Measurements from ENCODE around the gene IPMK.
"Not testable (repeated sequence)": the region's sequence is repeated elsewhere in the genome, so short reads cannot be mapped to it uniquely, and the experiment has no call there.

The IPMK gene

DNA sequence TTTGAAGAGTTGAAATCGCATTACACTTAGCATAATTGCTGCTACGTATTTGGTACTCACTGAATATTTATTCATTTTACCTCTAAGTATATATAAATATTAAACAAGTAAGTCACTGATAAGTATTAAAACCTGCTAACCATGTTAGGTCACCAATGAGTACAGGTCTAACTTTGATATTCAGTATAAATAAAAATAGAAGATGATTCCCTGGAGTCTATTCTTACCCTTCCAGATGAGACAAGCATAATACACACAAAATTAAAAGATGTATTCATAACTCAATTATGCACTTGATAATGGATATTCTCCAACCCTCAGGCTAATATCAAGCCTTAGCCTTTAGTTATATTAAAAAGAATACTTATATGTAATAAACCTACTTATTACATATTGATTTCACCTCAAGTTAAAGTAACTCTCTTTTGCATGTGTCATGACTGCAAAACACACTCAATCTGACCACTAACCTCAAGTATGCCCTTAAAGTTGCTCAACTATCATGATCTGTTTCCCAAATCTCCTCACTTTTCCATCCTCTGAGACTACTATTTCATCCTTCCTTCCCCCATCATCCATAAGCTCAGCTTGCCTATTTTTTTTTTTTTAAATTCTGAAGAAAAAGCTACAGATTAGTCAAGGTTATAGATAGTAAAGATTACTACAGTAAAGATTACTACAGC lies 46.8 kb downstream of the IPMK start:
- DNase-seq = no peak

DNA sequence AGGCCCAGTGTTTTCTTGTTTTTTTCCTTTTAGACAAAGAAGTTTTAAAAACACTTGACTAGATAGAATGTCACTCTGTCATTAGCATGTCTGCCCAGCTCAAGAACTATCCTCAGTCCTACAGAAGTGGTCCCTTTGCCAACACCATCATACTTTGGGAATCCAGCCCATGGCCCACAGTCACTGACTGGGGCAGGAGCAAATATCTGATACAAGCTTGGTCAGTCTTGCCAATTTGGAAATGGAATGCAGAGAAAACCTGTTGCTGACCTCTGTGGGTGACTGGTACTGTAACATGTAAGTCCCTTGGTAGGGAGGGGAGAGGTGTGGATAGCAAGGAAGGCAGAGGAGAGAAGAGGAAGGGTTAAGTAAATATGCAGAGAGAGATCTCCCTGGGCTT lies 47.8 kb downstream of the IPMK start:
- no peak for DNase-seq

DNA sequence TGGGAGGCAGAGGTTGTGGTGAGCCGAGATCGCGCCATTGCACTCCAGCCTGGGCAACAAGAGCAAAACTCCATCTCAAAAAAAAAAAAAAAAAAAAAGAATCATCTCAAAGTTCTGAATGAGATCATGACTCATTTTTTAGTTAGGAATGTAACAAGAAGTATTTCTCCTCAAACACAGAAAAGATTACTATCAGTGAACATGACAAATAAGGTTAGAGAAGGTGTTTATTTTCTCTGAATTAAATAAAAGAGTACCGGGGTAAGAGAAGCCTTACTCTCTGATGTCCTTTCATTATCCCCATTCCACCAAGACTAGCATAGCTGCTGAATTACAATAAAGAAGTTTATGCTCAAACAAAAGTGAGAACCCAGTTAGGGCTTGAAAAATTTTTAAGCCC lies 50.1 kb downstream of the IPMK start:
- DNase-seq = no peak

DNA sequence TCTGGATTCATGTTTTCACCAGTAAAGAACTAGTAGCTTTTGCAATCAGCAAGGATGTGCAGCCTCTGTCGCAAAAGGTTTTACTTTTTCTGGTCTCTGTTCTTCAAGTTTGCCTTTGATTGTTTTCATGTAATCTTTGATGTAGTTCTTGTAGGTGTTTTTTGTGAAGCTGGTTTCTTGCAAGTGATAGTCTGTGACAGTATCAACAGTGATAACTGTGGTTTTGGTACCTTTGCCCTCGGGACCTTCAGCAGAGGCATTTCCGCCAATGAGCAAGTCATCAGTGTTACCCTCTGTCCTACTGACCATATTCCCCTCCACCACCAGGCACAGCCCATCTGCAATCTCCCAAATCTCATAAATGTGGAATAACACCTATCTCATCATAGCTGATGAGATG lies 55.1 kb downstream of the IPMK start:
- DNase-seq = no peak

DNA sequence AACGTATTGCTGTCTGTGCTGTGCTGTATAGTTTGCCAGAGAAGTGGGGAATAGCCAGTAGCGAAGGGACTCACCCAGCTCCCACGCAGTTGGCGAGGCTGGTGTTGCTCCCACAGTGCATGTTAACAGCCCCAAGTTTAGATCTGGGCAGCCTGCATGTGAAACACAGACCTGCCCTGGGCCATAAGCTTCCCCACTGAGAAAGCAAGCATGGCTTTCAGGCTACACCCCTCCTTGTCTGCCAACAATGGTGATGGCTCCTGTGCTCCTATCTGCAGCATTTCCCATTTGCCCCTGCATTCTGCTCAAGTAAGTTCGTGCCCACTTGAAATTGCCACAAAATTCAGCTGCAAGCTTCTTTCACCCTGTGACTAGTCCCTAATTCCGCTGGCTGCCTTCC lies 57.5 kb downstream of the IPMK start:
- no peak for DNase-seq

DNA sequence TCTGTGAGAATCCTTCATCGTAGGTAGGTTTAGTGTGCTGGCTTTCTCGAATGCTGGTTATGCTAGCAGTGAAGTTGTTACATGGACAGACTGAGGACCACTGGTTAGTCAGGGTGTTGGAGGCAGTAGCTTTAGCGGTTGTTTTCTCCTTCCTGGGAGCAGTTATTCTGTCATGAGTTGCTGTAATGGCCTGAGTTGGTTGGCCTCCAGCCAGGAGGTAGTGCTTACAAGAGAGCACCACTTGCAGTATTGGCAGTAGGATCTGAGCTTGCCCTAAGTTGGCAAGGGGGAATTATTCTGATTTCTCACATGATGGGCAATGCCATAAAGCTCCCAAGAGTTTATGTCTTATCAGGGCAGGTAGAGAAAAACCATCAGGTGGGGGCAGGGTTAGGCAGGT lies 58.0 kb downstream of the IPMK start:
- DNase-seq = no peak

DNA sequence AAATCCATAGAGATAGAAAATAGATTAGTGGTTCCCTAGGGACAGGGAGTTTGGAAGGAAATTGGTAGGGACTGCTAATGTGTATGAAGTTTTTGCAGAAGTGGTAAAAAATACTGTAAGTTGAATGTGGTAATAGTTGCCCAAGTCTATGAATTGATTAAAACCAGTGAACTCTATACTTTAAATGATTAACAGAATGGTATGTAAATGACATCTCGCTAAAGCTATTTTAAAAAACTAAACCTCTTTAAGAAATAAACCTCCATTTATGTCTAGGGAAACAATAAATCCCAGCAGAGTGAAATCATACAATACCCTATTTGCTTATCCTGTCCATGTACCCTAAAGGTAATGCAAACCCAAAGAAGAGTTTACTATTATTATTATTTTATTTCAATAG lies 61.4 kb downstream of the IPMK start:
- DNase-seq = no peak

DNA sequence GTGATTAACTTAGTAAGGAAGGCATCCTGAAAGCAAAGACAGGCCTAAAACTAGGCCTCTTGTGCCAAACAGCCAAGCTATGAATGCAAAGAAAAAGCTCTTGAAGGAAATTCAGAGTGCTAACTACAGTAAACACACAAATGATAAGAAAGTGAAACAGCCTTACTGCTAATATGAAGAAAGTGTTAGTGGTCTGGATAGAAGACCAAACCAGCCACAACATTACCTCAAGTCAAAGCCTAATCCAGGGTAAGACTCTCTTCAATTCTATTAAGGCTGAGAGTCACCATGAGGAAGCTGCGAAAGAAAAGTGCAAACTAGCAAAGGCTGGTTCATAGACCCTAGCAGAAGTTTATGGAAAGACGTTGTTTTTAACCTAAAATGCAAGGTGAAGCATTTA lies 66.0 kb downstream of the IPMK start:
- DNase-seq = no peak

DNA sequence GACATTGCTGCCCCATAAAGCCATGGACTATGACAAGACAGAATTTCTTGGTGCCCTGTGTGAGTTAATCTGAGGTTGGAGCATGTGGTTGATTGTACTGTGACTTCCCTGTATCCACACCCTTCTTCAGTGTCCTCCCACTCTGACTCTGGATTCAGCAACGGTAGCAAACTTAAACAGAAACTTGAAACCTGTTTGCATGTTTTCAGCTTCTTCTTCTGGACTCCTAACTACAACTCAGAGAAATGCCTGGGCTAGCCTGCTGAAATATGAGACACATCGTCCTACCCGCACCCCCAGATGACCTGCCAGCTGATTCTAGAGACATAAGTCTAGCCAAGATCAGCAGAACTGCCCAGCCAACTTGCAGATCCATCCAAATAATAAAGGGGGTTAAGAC lies 78.4 kb downstream of the IPMK start:
- DNase-seq = no peak

DNA sequence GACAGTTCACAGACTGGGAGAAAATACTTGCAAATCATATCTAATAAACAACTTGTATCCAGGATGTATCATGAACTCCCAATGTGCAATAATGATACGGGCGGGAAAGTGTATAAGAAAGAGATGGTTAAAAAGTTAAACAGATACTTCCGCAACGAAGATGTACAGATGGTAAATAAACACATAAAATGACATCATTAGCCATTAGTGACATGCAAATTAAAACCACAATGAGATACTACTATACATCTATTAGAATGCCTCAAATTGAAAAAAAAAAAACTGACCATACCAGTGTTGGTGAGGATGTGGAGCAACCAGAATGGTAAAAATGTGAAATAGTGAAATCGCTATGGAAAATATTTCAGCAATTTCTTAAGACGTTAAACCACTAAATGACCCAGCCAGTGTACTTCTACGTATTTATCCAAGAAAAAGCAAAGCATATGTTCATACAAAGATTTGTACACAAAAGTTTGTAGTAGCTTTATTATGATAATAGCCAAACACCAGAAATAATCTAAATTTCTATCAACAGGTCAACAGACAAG lies 83.5 kb downstream of the IPMK start:
- DNase-seq = no peak

DNA sequence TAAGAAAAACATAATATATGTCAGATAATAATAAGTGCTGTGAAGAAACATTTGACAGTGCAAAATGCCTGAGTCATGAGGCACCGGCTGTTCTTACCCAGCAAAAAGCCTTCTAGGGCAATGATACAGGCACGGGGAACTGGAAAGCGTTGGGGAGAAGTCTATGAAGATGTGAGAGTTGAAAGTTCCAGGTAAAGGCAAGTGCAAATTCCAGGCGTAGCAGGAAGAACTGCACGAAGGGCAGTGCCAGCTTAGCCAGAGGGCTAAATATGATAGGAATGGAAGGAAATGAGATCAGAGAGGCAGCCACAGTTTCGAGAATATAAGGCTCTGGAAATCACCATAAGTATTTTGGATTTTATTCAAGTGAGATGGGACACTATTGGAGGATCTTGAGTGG lies 87.0 kb downstream of the IPMK start:
- DNase-seq = no peak

DNA sequence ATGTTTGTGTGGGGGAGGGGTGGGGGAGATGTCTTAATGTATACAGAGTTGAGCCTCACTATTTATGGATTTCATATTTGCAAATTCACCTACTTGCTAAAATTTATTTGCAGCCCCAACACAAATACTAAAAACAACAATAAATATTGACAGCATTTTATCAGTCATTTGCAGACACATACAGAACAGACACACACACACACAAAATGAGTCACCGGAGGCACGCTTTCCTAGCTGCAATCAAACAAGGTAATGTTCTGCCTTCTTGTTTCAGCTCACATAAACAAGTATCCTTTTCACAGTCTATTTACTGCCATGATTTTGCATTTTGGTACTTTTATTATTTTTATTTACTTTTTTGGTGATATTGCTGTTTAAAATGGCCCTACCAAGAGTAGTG lies 88.5 kb downstream of the IPMK start:
- DNase-seq = no peak

DNA sequence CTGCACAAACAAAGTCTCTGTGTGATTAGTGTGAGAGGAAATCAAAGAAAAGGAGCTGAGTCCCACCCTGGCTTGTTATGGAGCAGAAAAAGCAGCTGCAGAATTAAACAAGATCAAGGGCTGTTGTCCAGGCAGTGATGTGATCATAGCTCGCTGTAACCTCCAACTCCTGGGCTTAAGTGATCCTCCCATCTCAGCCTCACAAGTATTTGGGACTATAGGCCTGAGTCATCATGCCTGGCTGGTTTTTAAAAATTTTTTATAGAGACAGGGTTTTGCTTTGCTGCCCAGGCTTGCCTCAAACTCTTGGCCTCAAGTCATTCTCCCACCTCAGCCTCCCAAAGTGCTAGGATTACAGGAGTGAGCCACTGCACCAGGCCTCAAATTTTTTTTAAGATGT lies 88.9 kb downstream of the IPMK start:
- no peak for DNase-seq

DNA sequence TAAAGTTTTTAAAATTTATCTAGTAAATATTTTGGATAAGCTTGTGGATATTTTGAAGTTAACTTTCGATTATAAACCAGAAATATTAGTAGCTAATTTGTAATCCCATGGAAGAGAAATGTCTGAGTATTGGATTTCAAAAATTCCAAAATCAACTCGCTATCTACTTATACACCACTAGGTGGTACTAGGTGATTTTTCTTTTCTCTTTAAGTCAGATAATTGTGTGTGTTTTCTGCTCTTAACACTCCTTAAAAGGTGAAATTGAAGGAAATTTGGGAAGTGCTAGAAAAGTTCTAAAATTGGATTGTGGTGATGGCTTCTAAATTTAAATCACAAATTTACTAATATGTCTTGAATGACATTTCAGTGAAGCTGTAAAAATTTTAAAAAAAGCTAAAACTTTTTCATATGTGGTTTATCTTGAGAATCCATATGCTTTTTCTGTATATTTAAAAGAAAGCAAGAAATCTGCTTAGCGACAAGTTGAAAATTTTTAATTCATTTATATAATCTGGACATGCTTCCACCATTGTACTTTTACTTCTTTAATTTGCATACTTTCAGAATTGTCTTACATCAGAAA lies 90.2 kb downstream of the IPMK start:
- DNase-seq = no peak

DNA sequence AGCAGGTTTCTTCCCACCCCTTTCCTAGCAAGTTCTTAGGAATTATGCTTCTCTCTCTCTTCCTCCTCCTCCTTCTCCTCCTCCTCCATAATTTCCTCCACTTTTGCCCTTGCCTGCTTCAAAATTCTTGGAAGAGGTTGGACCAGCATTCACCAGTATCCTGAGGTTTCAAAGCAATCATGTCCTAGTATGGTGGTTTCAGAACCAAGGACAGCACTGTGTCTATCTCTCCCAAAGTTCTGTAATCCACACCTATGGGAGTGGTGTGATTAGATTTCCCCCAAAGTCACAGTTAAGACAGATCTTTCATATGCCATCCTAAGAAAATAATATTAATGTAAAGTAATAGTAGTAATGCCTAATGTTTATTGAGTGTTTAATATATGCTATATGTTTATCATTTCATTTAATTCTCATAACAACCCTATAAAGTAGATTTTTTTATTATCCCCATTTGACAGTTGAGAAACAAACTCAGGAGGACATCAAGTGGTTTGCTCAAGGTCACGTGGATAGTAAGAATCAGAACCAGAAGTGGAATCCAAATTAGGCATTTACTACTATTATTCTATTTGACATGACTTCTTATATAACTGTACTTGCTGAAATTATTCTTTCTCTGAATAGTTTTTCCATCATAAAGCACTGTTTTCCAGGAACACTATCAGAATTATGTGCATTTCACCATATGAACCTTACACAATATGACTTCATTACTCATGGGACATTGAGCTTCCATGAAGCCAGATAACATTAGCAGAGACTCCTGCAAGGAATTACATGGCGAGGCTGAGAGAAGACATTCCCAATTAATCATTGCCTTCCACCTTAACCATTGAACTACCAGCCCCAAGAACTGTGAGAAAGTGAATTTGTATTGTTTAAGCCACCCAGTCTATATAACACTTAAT lies 91.4 kb downstream of the IPMK start:
- no peak for DNase-seq

DNA sequence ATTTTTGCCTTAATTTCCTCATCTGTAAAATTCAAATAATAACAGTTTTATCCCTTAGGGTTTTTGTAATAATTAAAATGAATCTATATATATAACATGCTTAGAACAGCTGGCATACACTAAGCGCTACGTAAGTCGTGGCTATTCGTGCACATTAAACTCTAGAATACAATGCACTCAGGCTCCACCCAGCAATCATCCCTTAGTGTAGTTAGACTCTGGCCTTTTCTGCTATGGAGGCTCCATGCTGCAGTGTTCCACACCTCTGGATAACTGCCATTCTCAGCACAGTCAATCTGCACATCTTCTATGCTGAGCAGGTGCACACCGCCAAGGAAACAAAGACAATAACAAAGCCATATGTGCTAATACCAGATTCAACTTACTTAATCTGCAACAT lies 92.9 kb downstream of the IPMK start:
- DNase-seq = no peak

DNA sequence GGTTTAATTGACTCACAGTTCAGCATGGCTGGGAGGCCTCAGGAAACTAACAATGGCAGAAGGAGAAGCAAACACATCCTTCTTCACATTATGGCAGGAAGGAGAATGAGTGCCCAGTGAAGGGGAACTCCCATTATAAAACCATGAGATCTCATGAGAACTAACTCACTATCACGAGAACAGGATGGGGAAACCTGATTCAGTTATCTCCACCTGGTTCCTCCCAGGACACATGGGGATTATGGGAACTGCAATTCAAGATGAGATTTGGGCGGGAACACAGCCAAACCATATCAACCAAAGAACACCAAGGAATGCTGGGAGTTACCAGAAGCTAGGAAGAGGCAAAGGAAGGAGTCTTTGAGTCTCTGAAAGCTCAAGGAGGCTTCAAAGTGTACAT lies 94.3 kb downstream of the IPMK start:
- no peak for DNase-seq

DNA sequence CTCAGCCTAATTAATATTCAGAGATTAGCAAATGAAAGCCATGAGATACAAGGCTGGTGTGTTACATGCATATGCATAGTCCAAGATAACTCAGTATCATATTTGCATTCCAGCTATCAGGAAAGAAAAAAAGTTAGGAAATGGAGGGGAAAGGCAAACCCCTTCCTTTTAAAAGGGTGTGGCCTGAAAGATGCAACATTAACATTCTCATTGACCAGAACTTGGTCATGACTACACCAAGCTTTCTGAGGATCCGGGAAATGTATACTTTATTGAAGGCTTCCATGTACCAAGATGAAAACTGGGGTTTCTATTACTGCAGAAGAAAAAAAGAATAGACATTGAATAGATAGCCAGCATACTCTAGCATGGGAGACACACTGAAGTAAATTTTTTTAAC lies 96.5 kb downstream of the IPMK start:
- no peak for DNase-seq

DNA sequence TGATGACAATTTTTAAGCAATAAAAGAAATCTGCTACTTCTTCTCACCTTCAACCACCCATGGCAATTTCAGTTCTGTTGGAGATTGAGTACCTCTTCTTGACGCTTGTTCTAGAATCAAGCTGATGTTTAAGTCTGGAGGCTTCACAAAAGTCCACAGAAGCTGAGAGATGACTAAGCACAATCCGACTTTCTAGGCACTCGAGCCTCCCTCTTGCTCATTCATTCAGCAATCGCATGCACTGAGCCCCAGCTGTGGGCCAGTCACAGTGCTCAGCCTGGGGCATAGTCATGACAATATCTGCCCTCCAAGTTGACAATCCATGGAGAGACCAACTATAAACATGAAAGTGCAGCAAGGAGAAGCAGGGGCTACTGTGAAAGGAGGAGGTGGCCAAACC lies 103.2 kb downstream of the IPMK start:
- no peak for DNase-seq

DNA sequence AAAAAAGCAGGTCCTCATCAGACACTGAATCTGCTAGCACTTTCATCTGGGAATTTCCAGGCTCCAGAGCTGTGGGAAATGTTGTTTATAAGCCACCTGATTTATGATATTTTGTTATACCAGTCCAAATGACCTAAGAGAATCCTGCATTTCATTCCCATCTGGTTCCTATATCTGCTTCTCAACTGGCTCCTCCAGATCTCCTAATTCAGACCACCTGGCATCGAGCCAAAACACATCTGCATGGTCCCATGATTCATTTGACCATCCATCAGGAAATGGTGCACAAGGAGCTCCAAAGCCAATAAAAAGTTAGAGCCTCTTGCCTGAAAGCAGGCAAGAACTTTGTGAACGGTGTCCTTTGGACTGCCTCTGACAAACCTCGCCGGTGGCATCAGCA lies 108.9 kb downstream of the IPMK start:
- DNase-seq = no peak

DNA sequence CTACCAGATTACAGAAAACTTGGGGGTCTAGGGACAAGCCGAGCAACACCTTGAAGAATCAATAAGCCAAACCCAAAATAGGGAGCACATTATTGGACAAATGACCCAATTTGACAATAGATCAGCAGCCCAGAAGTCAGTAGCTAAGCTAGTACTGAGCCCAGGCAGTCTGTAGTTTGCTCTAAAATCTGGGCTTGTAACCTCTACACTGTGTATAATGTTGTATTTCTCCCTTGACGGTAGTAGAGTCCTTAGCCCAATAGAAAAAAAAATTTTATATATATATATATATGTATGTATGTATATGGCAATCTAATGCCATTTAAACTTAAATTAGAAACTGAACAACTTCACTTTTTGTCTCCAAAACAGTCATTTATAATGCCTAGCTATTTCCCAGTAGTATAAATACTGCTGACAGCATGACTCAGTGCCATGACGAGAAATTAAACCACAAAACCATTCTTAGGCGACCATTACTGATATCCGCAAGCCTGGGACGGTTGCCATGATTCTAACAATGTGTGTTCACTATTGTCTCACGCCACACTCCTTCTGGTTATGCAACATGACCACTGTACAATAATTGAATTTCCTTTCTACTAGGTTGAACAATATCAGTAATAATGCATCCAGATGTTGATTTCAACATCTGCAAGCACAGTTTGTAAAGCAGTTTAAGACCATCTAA lies 110.5 kb downstream of the IPMK start:
- no peak for DNase-seq

DNA sequence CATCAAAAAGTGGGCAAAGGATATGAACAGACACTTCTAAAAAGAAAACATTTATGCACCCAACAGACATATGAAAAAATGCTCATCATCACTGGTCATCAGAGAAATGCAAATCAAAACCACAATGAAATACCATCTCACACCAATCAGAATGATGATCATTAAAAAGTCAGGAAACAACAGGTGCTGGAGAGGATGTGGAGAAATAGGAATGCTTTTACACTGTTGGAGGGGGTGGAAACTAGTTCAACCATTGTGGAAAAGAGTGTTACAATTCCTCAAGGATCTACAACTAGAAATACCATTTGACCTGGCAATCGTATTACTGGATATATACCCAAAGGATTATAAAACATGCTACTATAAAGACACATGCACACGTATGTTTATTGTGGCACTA lies 111.8 kb downstream of the IPMK start:
- not testable (repeated sequence) for DNase-seq

DNA sequence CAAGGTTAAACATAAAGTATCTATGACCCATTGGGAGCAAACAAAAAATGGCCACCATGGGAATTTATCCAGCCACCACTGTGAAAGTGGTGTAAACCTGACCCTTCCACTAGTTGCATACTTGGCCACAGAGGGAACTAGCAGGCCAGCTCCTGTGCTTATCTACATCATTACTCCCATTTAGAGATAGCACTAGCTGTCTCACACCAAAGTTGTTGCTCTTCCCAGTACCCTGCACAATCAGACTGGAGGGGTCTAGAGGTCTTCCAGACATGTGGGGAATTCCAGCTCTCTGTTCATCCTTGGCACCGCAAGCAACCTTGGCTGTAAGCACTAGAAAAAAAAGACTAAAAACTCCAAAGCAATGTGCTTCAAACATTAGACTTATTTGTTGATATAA lies 113.9 kb downstream of the IPMK start:
- DNase-seq = no peak

Measured in islet precursor cell (in vitro differentiated cells).